ENCODE data around the gene IQSEC3.
"Not testable (repeated sequence)": the region's sequence is repeated elsewhere in the genome, so short reads cannot be mapped to it uniquely, and the experiment has no call there.

Gene IQSEC3

GRCh38 chr12:66428-66781 is at the start of gene IQSEC3:
IQSEC3 (plus strand) TSS chr12:66767; CDS start chr12:66883, 116 bp downstream.
- in situ Hi-C loops (cut with HindIII; ENCODE audit: low sequenced_read_pairs): not testable (repeated sequence)

DNA sequence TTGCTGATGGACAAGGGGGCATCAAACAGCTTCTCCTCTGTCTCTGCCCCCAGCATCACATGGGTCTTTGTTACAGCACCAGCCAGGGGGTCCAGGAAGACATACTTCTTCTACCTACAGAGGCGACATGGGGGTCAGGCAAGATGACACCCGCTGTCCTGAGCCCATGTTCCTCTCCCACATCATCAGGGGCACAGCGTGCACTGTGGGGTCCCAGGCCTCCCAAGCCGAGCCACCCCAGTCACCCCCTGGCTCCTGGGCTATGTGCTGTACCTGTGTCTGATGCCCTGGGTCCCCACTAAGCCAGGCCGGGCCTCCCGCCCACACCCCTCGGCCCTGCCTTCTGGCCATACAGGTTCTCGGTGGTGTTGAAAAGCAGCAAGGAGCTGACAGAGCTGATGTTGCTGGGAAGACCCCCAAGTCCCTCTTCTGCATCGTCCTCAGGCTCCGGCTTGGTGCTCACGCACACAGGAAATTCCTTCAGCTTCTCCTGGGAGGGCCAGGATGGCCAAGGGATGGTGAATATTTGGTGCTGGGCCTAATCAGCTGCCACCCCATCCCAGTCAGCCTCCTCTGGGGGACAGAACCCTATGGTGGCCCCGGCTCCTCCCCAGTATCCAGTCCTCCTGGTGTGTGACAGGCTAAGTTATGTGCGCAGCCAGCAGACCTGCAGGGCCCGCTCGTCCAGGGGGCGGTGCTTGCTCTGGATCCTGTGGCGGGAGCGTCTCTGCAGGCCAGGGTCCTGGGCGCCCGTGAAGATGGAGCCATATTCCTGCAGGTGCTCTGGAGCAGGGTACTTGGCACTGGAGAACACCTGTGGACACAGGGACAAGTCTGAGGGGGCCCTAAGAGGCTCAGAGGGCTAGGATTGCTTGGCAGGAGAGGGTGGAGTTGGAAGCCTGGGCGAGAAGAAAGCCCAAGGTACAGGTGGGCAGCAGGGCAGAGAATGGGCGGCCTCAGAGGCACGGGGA is 48.9 kb upstream of the IQSEC3 start:
- in situ Hi-C loops (cut with HindIII; ENCODE audit: low sequenced_read_pairs): not testable (repeated sequence)

DNA sequence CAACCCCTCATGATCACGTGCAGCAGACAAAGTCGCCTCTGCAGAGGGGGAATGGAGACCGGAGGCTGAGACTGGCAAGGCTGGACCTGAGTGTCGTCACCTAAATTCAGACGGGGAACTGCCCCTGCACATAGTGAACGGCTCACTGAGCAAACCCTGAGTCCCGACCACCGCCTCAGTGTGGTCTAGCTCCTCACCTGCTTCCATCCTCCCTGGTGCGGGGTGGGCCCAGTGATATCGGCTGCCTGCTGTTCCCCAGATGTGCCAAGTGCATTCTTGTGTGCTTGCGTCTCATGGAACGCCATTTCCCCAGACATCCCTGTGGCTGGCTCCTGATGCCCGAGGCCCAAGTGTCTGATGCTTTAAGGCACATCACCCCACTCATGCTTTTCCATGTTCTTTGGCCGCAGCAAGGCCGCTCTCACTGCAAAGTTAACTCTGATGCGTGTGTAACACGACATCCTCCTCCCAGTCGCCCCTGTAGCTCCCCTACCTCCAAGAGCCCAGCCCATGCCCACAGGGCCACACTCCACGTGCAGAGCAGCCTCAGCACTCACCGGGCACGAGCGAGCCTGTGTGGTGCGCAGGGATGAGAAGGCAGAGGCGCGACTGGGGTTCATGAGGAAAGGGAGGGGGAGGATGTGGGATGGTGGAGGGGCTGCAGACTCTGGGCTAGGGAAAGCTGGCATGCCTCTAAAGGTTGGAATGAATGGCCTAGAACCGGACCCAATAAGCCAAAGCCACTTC is 47.6 kb upstream of the IQSEC3 start:
- in situ Hi-C loops (cut with HindIII; ENCODE audit: low sequenced_read_pairs): not testable (repeated sequence)

- in situ Hi-C loops (cut with HindIII; ENCODE audit: low sequenced_read_pairs): not testable (repeated sequence)
Measured at GRCh38 chr12:19906-20305, 46.7 kb upstream of the IQSEC3 start.

DNA sequence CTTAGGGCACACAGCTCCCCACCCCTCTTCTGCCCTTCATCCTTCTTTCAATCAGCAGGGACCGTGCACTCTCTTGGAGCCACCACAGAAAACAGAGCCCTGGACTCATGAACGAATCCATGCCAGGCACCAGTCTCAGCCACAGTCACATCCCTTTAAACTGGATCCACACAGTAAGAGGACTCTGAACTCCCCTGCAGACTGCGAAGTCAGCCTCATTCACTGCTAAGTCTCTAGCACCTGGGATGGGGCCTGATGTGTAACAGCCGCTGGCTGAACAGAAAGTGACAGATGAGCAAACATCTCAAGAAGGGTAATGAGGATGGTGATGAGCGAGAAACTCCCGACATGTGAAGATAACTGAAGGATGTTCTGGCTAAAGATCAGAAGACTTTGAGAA is 45.8 kb upstream of the IQSEC3 start:
- in situ Hi-C loops (cut with HindIII; ENCODE audit: low sequenced_read_pairs): no loop called here

DNA sequence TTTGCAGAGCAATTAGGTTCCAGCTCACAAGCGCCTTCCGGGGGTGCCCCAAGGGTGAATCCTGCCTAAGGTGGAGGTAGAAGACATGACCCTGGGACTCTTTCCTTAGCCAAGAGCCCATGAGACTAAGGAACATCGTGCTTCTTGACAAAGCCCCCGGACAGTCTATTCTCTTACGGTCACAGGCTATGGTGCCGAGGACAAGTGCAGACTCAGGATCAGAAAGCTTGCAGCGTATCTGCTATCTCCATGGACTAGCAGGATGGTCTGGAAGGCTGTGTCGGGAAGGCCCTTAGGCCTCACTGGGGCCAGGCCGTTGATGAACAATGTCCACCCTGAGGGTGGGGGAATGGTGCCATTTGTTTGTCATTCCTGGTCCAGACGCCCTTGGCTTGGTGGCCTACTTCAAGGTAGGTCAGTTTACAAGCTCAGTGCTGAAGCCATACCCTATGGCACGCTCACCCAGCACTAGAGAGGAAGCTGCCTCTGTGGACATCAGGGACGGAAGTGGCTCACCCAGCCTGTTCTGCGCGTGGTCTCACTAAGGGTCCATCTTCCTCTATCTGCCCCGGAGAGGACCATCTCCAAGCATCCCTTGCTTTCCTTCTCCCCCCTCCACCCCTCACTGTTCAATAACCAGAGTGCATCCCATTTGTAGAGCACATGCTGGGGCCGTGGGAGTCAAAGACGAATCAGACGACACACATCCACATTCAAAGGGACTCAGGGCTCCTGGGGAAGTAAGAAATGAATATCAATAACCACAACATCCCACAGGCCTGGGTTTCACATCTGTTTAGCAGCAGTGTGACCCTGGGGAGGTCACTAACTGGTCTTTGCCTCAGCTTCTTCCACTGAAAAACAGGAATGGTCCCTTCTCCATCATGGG is 45.0 kb upstream of the IQSEC3 start:
- in situ Hi-C loops (cut with HindIII; ENCODE audit: low sequenced_read_pairs): no loop called here

GRCh38 chr12:22190-22529 is 44.4 kb upstream of the IQSEC3 start:
- in situ Hi-C loops (cut with HindIII; ENCODE audit: low sequenced_read_pairs): no loop called here

DNA sequence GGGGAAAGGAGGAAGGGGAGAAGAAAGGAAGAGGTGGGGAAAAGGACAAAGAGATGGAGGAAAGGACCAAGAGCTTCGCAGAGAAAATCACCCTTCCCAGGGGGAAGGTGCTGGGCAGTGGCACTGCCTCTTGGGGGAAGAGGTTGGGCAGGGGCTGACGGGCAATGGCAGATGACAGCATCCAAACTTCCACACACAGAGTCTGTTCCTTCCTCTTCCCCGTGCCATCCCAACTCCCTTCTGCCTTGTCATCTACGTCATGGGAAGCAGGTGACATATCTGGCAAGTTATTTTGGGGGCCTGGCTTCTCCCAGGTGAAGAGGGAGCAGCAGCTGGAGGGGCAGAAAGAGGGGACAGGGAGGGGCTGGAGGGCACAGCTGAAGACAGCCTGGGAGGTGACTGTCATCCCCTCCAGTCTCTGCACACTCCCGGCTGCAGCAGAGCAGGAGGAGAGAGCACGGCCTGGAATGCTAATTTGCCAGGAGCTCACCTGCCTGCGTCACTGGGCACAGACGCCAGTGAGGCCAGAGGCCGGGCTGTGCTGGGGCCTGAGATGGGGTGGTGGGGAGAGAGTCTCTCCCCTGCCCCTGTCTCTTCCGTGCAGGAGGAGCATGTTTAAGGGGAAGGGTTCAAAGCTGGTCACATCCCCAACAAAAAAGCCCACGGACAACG is 43.9 kb upstream of the IQSEC3 start:
- in situ Hi-C loops (cut with HindIII; ENCODE audit: low sequenced_read_pairs): no loop called here

DNA sequence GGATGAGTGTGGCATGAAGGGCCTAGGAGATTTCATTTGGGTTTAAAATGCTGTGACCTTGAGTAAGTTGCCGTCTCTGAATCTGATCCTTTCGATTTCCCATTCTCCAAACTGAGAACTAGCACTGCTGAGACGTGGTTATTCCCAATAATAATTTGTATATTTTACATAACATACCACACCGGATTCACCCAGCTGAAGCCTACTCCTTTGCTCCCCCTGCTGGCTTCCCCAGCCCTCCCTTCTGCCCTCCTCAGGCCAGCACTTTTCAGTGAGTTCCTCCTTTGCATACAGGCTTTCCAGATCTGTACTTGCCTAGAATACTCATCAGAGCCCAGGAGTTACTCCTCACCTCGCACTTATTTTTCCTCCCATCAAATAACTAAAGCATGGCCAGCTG is 38.7 kb upstream of the IQSEC3 start:
- in situ Hi-C loops (cut with HindIII; ENCODE audit: low sequenced_read_pairs): not testable (repeated sequence)

- in situ Hi-C loops (cut with HindIII; ENCODE audit: low sequenced_read_pairs): not testable (repeated sequence)
Measured at GRCh38 chr12:38775-39174, 27.8 kb upstream of the IQSEC3 start.

GRCh38 chr12:39555-40265 is 26.9 kb upstream of the IQSEC3 start:
- in situ Hi-C loops (cut with HindIII; ENCODE audit: low sequenced_read_pairs): not testable (repeated sequence)

- in situ Hi-C loops (cut with HindIII; ENCODE audit: low sequenced_read_pairs): not testable (repeated sequence)
Measured at GRCh38 chr12:44352-44751, 22.2 kb upstream of the IQSEC3 start.

DNA sequence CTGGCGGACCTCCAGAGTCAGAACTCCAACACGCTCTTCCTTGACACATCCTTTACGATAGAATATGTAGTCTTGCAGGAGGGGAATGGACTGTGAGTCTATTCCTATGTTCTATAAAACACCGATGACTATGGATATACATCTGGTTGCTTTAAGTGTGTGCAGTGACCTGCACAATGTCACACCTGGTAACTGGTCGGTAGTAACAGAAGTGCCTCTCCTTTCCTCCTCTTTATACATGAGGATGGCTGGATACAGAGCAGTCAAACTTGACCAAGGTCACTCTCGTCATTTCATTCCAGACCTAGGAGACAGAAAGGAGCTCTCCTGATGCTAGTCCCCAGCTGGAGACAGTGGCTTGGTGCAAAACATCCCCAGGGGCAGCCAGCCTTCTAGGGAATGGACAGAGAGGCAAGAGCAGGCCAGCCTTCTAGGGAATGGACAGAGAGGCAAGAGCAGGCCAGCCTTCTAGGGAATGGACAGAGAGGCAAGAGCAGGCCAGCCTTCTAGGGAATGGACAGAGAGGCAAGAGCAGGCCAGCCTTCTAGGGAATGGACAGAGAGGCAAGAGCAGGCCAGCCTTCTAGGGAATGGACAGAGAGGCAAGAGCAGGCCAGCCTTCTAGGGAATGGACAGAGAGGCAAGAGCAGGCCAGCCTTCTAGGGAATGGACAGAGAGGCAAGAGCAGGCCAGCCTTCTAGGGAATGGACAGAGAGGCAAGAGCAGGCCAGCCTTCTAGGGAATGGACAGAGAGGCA is 21.2 kb upstream of the IQSEC3 start:
- in situ Hi-C loops (cut with HindIII; ENCODE audit: low sequenced_read_pairs): not testable (repeated sequence)

DNA sequence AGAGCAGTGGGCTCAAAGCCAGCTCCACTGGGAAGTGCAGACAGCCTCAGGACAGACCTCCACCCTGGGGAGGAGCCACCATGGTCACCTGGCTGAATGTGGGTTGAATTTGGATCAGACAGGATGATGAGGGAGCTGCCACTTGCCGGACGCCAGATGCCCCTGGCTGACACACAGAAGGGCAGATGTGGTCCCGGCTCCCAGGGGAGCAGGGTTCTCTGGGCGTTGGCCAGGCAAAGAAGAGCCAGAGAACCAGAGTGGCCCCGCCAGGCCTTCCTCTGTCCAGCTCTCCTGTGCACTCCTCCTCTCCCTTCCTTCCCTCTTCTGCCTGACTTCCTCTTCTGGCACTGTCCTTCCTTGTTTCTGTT is 20.6 kb upstream of the IQSEC3 start:
- in situ Hi-C loops (cut with HindIII; ENCODE audit: low sequenced_read_pairs): not testable (repeated sequence)

GRCh38 chr12:46542-46941 is 20.0 kb upstream of the IQSEC3 start:
- in situ Hi-C loops (cut with HindIII; ENCODE audit: low sequenced_read_pairs): not testable (repeated sequence)

GRCh38 chr12:47699-48226 is 18.8 kb upstream of the IQSEC3 start:
- in situ Hi-C loops (cut with HindIII; ENCODE audit: low sequenced_read_pairs): not testable (repeated sequence)

- in situ Hi-C loops (cut with HindIII; ENCODE audit: low sequenced_read_pairs): not testable (repeated sequence)
Measured at GRCh38 chr12:49149-49548, 17.4 kb upstream of the IQSEC3 start.

DNA sequence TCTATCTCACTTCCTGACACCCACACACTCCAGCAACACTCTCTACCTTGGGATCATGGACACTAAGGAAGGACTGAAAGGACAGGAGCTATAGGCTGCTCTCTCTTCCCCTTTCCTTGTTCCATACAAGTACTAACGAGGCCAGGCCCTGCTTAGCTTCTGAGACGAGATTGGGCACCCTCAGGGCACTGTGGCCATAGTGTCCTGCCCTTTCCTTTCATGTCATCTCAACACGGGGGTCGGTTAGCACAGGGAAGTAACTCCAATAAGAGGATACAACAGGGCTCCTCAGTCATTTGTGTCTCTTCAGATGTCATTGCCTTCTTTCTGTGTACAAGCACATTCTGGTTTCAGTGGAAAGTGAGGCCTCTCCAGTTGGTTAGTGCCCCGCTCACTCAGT is 15.5 kb upstream of the IQSEC3 start:
- in situ Hi-C loops (cut with HindIII; ENCODE audit: low sequenced_read_pairs): not testable (repeated sequence)

DNA sequence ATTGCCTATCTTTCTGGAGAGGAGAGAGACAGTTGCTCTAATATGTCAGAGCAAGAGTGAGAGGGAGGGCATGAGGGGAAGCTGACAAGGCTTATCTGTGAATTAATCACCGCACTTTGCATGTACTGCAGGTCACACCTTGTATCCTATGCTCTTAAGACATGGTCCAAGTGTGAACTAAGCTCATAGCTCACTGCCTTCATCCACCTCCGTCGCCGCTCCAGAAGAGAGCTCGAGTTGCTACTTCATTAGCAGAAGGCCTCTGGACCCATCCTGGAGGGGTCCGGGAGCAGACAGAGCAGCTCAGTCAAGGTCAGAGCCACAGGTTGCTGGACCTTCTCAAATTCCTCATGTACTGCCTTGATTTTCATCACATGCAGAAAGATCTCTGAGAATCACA is 14.6 kb upstream of the IQSEC3 start:
- in situ Hi-C loops (cut with HindIII; ENCODE audit: low sequenced_read_pairs): not testable (repeated sequence)
